GM12865 (cell line): Measurements from ENCODE around the gene CLBA1.

ENCODE experiments used
- DNase-seq: peaks from one replicate; pipeline ENCODE4 v3.0.0; 2010; ENCODE audit warnings: low read depth
- H3K4me3 ChIP-seq: 2 replicates; pipeline ENCODE4 v1.5.1; 2011; ENCODE audit warnings: mild to moderate bottlenecking, low read depth, low read length, control low read depth
- TF ChIP-seq, protein P1 (sequence below): IDR thresholded peaks from 2 replicates; pipeline ENCODE4 v1.5.1; 2011; ENCODE audit warnings: low read length, control low read depth, low read depth, inconsistent platforms; ENCODE audit not compliant: insufficient read depth; ENCODE audit errors: missing control alignments

CLBA1 gene

GRCh38 chr14:104954746-104955395 lies 30.7 kb upstream of the CLBA1 start:
- TF ChIP-seq, protein P1, sequence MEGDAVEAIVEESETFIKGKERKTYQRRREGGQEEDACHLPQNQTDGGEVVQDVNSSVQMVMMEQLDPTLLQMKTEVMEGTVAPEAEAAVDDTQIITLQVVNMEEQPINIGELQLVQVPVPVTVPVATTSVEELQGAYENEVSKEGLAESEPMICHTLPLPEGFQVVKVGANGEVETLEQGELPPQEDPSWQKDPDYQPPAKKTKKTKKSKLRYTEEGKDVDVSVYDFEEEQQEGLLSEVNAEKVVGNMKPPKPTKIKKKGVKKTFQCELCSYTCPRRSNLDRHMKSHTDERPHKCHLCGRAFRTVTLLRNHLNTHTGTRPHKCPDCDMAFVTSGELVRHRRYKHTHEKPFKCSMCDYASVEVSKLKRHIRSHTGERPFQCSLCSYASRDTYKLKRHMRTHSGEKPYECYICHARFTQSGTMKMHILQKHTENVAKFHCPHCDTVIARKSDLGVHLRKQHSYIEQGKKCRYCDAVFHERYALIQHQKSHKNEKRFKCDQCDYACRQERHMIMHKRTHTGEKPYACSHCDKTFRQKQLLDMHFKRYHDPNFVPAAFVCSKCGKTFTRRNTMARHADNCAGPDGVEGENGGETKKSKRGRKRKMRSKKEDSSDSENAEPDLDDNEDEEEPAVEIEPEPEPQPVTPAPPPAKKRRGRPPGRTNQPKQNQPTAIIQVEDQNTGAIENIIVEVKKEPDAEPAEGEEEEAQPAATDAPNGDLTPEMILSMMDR = no peak
- H3K4me3 ChIP-seq = no peak overlapping the region
- DNase-seq = no peak

GRCh38 chr14:104955396-104955770 lies 30.2 kb upstream of the CLBA1 start:
- TF ChIP-seq, protein P1 = no peak
- H3K4me3 ChIP-seq = no peak overlapping the region
- DNase-seq = no peak

DNA sequence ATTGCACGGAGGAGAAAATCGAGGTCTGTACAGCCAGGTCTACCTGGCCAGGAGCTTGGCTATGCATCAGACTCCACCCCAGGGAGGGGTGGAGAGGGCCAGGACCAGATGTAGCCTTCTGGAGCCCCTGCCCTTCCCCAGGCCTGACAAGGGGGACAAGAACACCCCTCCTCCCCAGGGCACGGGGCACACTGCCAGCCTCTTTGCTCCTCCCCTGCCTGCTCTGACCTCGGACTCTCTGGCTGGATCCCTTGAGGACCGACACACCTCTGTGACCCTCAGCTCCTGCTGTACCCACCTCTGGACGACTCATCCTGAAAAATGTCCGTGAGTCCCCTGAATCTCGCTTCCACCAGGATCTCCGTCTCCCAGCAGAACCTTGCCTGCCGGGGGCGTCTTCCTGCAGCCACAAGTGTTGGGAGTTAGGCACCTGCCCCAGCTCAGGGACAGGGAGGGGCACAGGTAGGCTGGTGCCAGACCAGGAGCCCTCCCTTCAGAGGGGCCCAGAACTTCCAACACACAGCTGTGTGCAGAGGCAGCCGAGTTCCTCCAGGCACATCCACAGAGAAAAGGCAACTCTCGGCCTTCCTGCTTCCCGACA lies 29.2 kb upstream of the CLBA1 start:
- TF ChIP-seq, protein P1 = no peak
- no peak overlapping the region for H3K4me3 ChIP-seq
- DNase-seq = no peak

DNA sequence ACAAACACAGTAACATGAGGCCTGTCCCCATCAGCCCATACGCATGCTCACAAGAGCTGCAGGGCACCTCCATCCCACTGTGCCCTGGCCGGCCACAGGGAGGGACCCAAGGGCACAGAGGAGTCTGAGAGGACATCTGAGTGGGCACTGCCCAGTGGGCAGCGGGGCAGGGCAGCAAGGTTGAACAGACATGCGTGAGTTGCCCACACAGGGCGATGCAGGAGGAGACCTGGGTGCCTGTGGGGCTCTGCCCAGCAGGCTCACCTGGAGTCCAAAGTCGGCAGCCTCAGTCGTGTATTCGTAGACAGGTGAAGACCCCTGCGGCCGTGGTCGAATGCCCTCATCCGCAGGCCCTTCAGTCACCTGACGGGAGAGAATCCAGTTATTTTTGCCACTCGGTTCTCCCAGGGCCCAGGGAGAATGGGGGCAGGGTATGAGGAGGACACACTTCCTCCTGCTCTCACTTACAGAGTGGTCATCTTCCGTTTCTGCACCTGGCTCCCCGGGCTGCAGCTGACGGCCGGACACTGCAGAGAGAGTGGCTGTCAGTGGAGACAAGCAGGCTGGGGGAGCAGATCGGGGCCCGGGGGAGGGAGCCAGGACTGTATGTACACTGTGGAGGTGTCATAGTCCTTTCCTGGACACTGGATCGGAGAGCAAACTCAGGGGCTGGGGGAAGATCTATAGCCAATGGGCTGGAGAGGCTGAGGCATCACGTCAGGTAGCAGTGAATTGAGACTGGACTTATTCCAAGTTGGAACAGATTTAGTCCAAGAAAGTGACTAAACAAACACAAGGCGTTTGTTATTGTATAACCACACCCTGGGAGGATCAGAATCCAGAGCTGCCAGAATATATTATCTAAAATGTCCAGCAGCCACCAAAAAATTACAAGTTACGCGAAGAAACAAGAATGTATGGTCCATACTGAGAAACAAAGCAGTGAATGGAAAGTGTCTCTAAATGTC lies 28.2 kb upstream of the CLBA1 start:
- TF ChIP-seq, protein P1 = no peak
- DNase-seq = no peak
- no peak overlapping the region for H3K4me3 ChIP-seq

DNA sequence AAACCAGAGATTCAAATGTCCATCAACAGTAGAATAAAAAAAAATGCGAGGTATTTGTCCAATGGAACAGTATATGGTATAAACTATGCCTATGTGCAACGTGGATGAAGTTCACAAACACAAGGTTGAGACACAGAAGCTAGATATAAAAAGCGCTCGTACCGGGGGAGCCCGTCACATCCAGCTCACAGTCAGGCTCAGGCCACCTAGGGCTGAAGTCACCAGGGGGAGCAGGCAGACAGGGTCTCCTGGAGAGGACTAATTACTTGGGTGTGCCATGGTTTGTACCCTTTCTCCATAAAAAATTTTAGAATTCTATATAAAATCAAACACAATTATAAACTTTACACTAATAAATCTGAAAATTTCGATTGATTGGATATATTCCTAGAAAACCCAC lies 21.0 kb upstream of the CLBA1 start:
- no peak overlapping the region for H3K4me3 ChIP-seq
- DNase-seq = no peak
- TF ChIP-seq, protein P1 = no peak

- TF ChIP-seq, protein P1 = no peak
- no peak overlapping the region for H3K4me3 ChIP-seq
- no peak for DNase-seq
Measured at GRCh38 chr14:104965561-104966231, 19.9 kb upstream of the CLBA1 start.
